Measurements from ENCODE around the gene KIF1A.

DNA sequence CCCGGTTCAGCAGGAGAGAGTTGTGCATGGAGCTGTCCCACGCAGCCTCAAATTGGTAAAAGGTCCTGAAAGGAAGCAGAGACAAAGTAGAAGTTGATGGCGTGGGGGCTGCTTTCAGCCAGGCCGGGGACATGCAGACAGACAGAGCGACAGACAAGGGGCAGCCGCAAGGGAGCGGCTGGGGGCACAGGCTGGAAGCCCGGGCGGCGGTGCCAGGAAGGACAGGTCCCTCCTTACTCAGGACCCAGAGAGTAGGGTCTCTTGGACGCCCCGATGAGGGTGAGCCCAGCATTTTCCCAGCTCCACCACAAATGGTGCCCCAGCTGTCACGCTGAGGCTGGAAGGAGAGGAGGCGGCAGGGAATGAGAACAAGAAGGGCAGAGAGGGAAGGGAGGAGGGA is 93.1 kb downstream of the KIF1A start:
- TF ChIP-seq, protein P1, sequence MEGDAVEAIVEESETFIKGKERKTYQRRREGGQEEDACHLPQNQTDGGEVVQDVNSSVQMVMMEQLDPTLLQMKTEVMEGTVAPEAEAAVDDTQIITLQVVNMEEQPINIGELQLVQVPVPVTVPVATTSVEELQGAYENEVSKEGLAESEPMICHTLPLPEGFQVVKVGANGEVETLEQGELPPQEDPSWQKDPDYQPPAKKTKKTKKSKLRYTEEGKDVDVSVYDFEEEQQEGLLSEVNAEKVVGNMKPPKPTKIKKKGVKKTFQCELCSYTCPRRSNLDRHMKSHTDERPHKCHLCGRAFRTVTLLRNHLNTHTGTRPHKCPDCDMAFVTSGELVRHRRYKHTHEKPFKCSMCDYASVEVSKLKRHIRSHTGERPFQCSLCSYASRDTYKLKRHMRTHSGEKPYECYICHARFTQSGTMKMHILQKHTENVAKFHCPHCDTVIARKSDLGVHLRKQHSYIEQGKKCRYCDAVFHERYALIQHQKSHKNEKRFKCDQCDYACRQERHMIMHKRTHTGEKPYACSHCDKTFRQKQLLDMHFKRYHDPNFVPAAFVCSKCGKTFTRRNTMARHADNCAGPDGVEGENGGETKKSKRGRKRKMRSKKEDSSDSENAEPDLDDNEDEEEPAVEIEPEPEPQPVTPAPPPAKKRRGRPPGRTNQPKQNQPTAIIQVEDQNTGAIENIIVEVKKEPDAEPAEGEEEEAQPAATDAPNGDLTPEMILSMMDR (conservative IDR thresholded peaks at IDR 0.05; ENCODE audit: low read length) = no peak
- TF ChIP-seq EZH2phosphoT487 (IDR thresholded peaks at IDR 0.05; ENCODE audit: borderline replicate concordance) = no peak
